ENCODE measurements around the gene PHYHD1. TPM values are rescaled to one million over a fixed set of nuclear protein-coding genes. Genes with fewer than 3 reads are reported as not detected.

Gene PHYHD1
- total RNA-seq, 2 experiments from 2014 or later = 83.5 to 150 TPM

- peak overlapping the region; percentile 95 for H3K4me3 ChIP-seq (ENCODE audit: low read depth, low read length, poor library complexity, severe bottlenecking)
- H3K9me3 ChIP-seq (ENCODE audit: low read length) = no peaks in the 10 kb centered on the region
- DNase-seq (ENCODE audit: low spot score) = no peak
- no peaks in the 10 kb centered on the region for H3K9me2 ChIP-seq (ENCODE audit: insufficient read depth, low read length)
- intact Hi-C loops (cut with micrococcal nuclease; ENCODE audit: unreplicated experiment) = loop anchor here (5.0 kb wide), 1 partner anchor 84 kb away; no protein-coding TSS in a partner anchor
- ChIA-PET CTCF (ENCODE audit: unreplicated experiment) (no interaction called here), POLR2A (no interaction called here)
- H3K36me3 ChIP-seq (ENCODE audit: insufficient read depth, low read length) = peaks cover 34% of the 10 kb centered on the region
- H3K27ac ChIP-seq (ENCODE audit: low read depth, low read length, poor library complexity, severe bottlenecking) = peak overlapping the region; percentile 63
- H4K20me1 ChIP-seq (ENCODE audit: insufficient read depth, low read length) = no peaks in the 10 kb centered on the region
- TF ChIP-seq CTCF (conservative IDR thresholded peaks at IDR 0.05; ENCODE audit: low read length) (no peak), EZH2phosphoT487 (IDR thresholded peaks at IDR 0.05; ENCODE audit: borderline replicate concordance, low read depth, low read length) (no peak)
- TSS peak; percentile 83 for BruUV-seq (replicated peaks)
- H2AFZ ChIP-seq (ENCODE audit: low read length) = peak overlapping the region; percentile 56
- peaks cover 19% of the 10 kb centered on the region; the same call in 1 of the 2 replicates for H3K79me2 ChIP-seq (ENCODE audit: insufficient read depth, low read depth, low read length)
- peaks cover 14% of the 10 kb centered on the region for H3K4me1 ChIP-seq (ENCODE audit: insufficient read depth, low read length, poor library complexity, severe bottlenecking)
- peak overlapping the region; percentile 82 for H3K4me2 ChIP-seq (ENCODE audit: low read length)
Measured at GRCh38 chr9:128946571-128947276, 25.9 kb downstream of the PHYHD1 start.

- H3K9me2 ChIP-seq (ENCODE audit: insufficient read depth, low read length) = no peaks in the 10 kb centered on the region
- H3K9me3 ChIP-seq (ENCODE audit: low read length) = no peaks in the 10 kb centered on the region
- intact Hi-C loops (cut with micrococcal nuclease; ENCODE audit: unreplicated experiment) = loop anchor here (5.0 kb wide), 1 partner anchor 85 kb away; no protein-coding TSS in a partner anchor
- peak overlapping the region; percentile 95 for H3K4me3 ChIP-seq (ENCODE audit: low read depth, low read length, poor library complexity, severe bottlenecking)
- DNase-seq (ENCODE audit: low spot score) = no peak
- ChIA-PET CTCF (ENCODE audit: unreplicated experiment) (no interaction called here), POLR2A (no interaction called here)
- peak overlapping the region; percentile 63 for H3K27ac ChIP-seq (ENCODE audit: low read depth, low read length, poor library complexity, severe bottlenecking)
- H4K20me1 ChIP-seq (ENCODE audit: insufficient read depth, low read length) = no peaks in the 10 kb centered on the region
- peak overlapping the region; percentile 82 for H3K4me2 ChIP-seq (ENCODE audit: low read length)
- peaks cover 19% of the 10 kb centered on the region; the same call in 1 of the 2 replicates for H3K79me2 ChIP-seq (ENCODE audit: insufficient read depth, low read depth, low read length)
- peaks cover 39% of the 10 kb centered on the region for H3K36me3 ChIP-seq (ENCODE audit: insufficient read depth, low read length)
- peak overlapping the region; percentile 56 for H2AFZ ChIP-seq (ENCODE audit: low read length)
- no peak for TF ChIP-seq CTCF (conservative IDR thresholded peaks at IDR 0.05; ENCODE audit: low read length)
- TF ChIP-seq EZH2phosphoT487 (IDR thresholded peaks at IDR 0.05; ENCODE audit: borderline replicate concordance, low read depth, low read length) = no peak
- no TSS peak for BruUV-seq (replicated peaks)
- H3K4me1 ChIP-seq (ENCODE audit: insufficient read depth, low read length, poor library complexity, severe bottlenecking) = peaks cover 14% of the 10 kb centered on the region
Measured at GRCh38 chr9:128947277-128947526, 26.4 kb downstream of the PHYHD1 start.
